HG03575 (cell line): ENCODE data around the gene INPP4B.

ENCODE experiments used
- ATAC-seq: cut with Tn5 transposase; IDR thresholded peaks from one replicate; pipeline ENCODE4 v1.9.1; 2021; ENCODE audit not compliant: unreplicated experiment, insufficient number of reproducible peaks, low FRiP score; ENCODE audit errors: extremely low read depth

INPP4B gene

GRCh38 chr4:142353149-142353738, 492.9 kb downstream of the INPP4B start:
- ATAC-seq: no peak

GRCh38 chr4:142352712-142353111, 493.4 kb downstream of the INPP4B start:
- no peak for ATAC-seq

- ATAC-seq: no peak
These were observed 494.1 kb downstream of the INPP4B start for GRCh38 chr4:142351958-142352357.

- no peak for ATAC-seq
These were observed 495.2 kb downstream of the INPP4B start for GRCh38 chr4:142350871-142351270.

- ATAC-seq: no peak
These were observed 497.5 kb downstream of the INPP4B start for GRCh38 chr4:142348613-142349021.

- no peak for ATAC-seq
These were observed 498.9 kb downstream of the INPP4B start for GRCh38 chr4:142347241-142347640.

- no peak for ATAC-seq
These were observed 500.2 kb downstream of the INPP4B start for GRCh38 chr4:142345924-142346323.

- no peak for ATAC-seq
These were observed 504.8 kb downstream of the INPP4B start for GRCh38 chr4:142341268-142341667.

- no peak for ATAC-seq
These were observed 507.0 kb downstream of the INPP4B start for GRCh38 chr4:142339053-142339452.

GRCh38 chr4:142336251-142336934, 509.7 kb downstream of the INPP4B start:
- no peak for ATAC-seq

GRCh38 chr4:142334931-142335330, 511.2 kb downstream of the INPP4B start:
- no peak for ATAC-seq

GRCh38 chr4:142331646-142332045, 514.5 kb downstream of the INPP4B start:
- ATAC-seq: no peak

GRCh38 chr4:142331132-142331531, 515.0 kb downstream of the INPP4B start:
- no peak for ATAC-seq

GRCh38 chr4:142330311-142330710, 515.8 kb downstream of the INPP4B start:
- no peak for ATAC-seq

- ATAC-seq: no peak
These were observed 516.8 kb downstream of the INPP4B start for GRCh38 chr4:142329313-142329712.

- ATAC-seq: no peak
These were observed 519.9 kb downstream of the INPP4B start for GRCh38 chr4:142326181-142326580.

- no peak for ATAC-seq
These were observed 521.5 kb downstream of the INPP4B start for GRCh38 chr4:142324572-142324971.

GRCh38 chr4:142322996-142323395, 523.1 kb downstream of the INPP4B start:
- no peak for ATAC-seq

- no peak for ATAC-seq
These were observed 527.8 kb downstream of the INPP4B start for GRCh38 chr4:142318280-142318679.

- no peak for ATAC-seq
These were observed 529.2 kb downstream of the INPP4B start for GRCh38 chr4:142316913-142317312.

GRCh38 chr4:142316025-142316424, 530.1 kb downstream of the INPP4B start:
- no peak for ATAC-seq
